Fibroblast of gingiva (primary cell): ENCODE results near the gene BPHL.
"Not testable (repeated sequence)": the region's sequence is repeated elsewhere in the genome, so short reads cannot be mapped to it uniquely, and the experiment has no call there.

ENCODE experiments used
- DNase-seq: peaks from one replicate; pipeline ENCODE4 v3.0.0-alpha.2; 2011; ENCODE audit warnings: low read depth

The BPHL gene

GRCh38 chr6:3122823-3123182, 4.3 kb downstream of the BPHL start:
- DNase-seq = no peak

GRCh38 chr6:3124667-3125066, 6.2 kb downstream of the BPHL start:
- DNase-seq = no peak

GRCh38 chr6:3125815-3126214, 7.3 kb downstream of the BPHL start:
- DNase-seq = no peak

GRCh38 chr6:3128356-3129108, 10.0 kb downstream of the BPHL start:
- no peak for DNase-seq

- DNase-seq = no peak
These were observed 13.2 kb downstream of the BPHL start for GRCh38 chr6:3131695-3132094.

- no peak for DNase-seq
These were observed 15.0 kb downstream of the BPHL start for GRCh38 chr6:3133515-3133914.

GRCh38 chr6:3135668-3136291, 17.3 kb downstream of the BPHL start:
- DNase-seq = no peak

GRCh38 chr6:3136292-3137011, 17.9 kb downstream of the BPHL start:
- DNase-seq = no peak

GRCh38 chr6:3137057-3137777, 18.7 kb downstream of the BPHL start:
- DNase-seq = no peak

- not testable (repeated sequence) for DNase-seq
These were observed 19.4 kb downstream of the BPHL start for GRCh38 chr6:3137873-3138272.

GRCh38 chr6:3138341-3138740, 19.8 kb downstream of the BPHL start:
- peak; percentile 54 for DNase-seq

GRCh38 chr6:3139090-3139903, 20.8 kb downstream of the BPHL start:
- peak; percentile 71 for DNase-seq

GRCh38 chr6:3140201-3140600, 21.7 kb downstream of the BPHL start:
- DNase-seq = no peak

- no peak for DNase-seq
These were observed 24.0 kb downstream of the BPHL start for GRCh38 chr6:3142536-3142935.

GRCh38 chr6:3143158-3143557, 24.6 kb downstream of the BPHL start:
- DNase-seq = no peak

- DNase-seq = no peak
These were observed 26.1 kb downstream of the BPHL start for GRCh38 chr6:3144571-3144970.

- DNase-seq = no peak
These were observed 29.6 kb downstream of the BPHL start for GRCh38 chr6:3147914-3148757.

- no peak for DNase-seq
These were observed 33.2 kb downstream of the BPHL start for GRCh38 chr6:3151691-3152090.

GRCh38 chr6:3152689-3153088, 34.2 kb downstream of the BPHL start:
- no peak for DNase-seq

- DNase-seq = not testable (repeated sequence)
These were observed 36.9 kb downstream of the BPHL start for GRCh38 chr6:3155416-3155815.
